ENCODE measurements around the gene PHF21A.

DNA sequence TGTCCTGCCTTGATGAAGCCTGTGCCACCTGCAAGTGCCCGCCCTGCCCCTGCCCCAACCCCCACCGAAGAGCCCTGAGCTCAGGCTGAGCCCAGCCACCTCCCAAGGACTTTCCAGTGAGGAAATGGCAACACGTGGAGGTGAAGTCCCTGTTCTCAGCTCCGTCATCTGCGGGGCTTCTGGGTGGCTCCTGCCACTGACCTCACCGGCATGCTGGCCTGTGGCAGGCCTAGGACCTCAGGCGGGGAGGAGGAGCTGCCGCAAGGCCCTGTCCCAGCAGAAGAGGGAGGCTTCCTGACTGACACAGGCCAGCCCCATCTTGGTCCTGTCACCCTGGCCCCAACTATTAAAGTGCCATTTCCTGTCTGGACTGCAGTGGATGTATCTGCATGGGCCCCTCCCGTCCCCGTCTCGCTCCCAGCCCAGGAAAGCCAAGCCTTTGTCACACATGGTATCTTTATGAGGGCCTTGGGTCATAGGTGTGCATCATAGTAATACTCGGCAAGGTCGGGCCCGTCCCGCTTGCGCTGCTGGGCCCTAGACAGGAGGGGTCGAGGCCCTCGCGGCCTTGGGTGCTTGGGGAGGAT is 215.1 kb downstream of the PHF21A start:
- no peak for TF ChIP-seq EZH2 (IDR thresholded peaks at IDR 0.05; ENCODE audit: insufficient read depth, low read length)
- TF ChIP-seq, protein P1, sequence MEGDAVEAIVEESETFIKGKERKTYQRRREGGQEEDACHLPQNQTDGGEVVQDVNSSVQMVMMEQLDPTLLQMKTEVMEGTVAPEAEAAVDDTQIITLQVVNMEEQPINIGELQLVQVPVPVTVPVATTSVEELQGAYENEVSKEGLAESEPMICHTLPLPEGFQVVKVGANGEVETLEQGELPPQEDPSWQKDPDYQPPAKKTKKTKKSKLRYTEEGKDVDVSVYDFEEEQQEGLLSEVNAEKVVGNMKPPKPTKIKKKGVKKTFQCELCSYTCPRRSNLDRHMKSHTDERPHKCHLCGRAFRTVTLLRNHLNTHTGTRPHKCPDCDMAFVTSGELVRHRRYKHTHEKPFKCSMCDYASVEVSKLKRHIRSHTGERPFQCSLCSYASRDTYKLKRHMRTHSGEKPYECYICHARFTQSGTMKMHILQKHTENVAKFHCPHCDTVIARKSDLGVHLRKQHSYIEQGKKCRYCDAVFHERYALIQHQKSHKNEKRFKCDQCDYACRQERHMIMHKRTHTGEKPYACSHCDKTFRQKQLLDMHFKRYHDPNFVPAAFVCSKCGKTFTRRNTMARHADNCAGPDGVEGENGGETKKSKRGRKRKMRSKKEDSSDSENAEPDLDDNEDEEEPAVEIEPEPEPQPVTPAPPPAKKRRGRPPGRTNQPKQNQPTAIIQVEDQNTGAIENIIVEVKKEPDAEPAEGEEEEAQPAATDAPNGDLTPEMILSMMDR (IDR thresholded peaks at IDR 0.05; ENCODE audit: insufficient read depth, low read depth, low read length) = no peak

All from astrocyte (in vitro differentiated cells and primary cell).